Left ventricle myocardium superior (tissue), 1 donor: ENCODE results near the gene SERPINE1. TPM values are rescaled to one million over a fixed set of nuclear protein-coding genes. Genes with fewer than 3 reads are reported as not detected.

Experiments
- ATAC-seq: fragments of 200-7000 bp; cut with Tn5 transposase; one replicate; pipeline ENCODE4 v1.9.1; 2020; ENCODE audit warnings: mild to moderate bottlenecking, moderate library complexity
- DNase-seq: peaks from one replicate; pipeline ENCODE4 v3.0.0-alpha.2; 2020
- intact Hi-C: fragments of 100-400 bp; cut with micrococcal nuclease; formaldehyde crosslinking; loops from one replicate; pipeline ENCODE4 v1.11.0; 2022
- total RNA-seq: library from RNA; stranded (reverse); fragmentation: NEBNext Ultra II Directional; extraction: Animal tissue kit (Norgen Biotek cat#: 25700); gene quantifications from one replicate; pipeline ENCODE4 v1.2.1, GENCODE V29; 2021
- donor health status: DM: no; HTN: yes; CAD: no; lungs with severe emphysema.

The SERPINE1 gene
- total RNA-seq, 1 donor from 2014 or later: 1.3 TPM

DNA sequence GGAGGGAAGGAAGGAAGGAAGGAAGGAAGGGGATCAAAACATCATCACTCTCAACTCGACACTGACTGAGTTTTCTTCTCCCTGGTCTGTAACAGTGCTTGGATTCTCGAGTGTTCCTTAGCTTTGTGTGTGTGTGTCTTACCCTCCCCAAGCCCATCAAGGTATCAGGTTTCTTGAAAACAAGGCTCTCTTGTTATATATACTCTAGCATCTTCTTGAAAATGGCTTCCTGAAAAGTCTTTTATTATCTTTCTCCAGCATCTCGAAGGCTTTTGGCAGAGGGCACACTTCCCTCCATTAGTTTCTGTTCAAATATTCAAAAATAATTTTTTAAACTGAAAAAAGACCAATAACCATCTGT lies 13.4 kb downstream of the SERPINE1 start:
- ATAC-seq (no peak), DNase-seq (no peak)
- intact Hi-C loops: loop anchor here (10.0 kb wide), 2 partner anchors 56 to 144 kb away; partner anchors contain the start of gene TRIM56

DNA sequence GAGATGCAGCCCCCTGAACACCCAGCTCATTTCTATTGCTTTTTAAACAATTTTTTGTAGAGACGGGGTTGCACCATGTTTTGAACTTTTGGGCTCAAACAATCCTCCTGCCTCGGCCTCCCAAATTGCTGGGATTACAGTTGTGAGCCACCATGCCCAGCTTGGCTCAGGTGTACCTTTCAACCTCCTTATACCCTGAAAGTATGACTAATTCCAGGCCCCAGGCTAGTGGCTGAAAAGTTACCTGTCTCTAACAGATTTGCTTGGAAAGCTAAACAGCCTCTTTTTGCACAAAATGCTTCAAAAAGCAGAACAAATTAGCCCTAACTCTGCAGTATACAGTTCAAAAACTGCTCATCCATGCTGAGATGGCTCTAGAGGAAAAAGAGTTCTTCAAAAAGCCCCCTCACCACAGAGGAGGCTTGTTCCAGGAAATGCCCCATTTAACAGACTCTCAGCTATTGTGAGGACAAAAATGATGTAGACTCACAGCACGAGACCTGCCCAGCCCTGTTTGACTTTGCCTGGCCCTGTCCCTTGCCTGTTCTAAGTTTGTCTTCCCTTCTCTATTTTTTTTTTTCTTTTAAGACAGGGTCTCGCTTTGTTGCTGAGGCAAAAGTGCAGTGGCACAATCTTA lies 14.0 kb downstream of the SERPINE1 start:
- no peak for ATAC-seq
- no peak for DNase-seq
- intact Hi-C loops: loop anchor here (10.0 kb wide), 2 partner anchors 56 to 144 kb away; partner anchors contain the start of gene TRIM56

DNA sequence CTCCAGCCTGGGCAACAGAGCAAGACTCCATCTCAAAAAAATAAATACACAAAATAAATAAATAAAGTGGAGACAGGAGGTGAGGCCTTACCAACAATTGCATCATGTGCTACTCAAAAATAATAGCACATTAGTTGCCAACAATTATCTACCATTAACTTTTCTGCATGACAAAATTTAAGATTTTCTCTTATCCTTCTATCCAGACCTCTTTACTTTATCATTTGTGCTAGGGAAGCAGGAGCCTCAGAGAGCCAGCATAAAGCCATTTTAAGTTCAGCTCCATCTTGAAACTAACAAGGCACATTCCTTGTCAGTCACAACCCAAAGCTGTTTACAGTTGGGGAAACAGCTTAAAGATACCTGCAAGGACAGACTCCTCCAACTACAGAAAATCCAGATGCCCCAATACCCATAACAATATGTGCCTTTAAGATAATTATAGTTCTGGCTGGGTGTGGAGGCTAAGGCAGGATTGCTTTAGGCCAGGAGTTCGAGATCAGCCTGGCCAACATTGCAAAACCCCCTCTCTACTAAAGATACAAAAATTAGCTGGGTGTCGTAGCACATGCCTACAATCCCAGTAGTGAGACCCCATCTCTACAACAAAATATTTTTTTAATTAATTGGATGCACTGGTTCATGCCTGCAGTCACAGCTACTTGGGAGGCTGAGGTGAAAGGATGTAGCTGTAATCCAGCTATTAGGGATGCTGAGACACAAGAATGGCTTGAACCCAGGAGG lies 25.2 kb downstream of the SERPINE1 start:
- intact Hi-C loops: no loop called here
- ATAC-seq (no peak), DNase-seq (no peak)

DNA sequence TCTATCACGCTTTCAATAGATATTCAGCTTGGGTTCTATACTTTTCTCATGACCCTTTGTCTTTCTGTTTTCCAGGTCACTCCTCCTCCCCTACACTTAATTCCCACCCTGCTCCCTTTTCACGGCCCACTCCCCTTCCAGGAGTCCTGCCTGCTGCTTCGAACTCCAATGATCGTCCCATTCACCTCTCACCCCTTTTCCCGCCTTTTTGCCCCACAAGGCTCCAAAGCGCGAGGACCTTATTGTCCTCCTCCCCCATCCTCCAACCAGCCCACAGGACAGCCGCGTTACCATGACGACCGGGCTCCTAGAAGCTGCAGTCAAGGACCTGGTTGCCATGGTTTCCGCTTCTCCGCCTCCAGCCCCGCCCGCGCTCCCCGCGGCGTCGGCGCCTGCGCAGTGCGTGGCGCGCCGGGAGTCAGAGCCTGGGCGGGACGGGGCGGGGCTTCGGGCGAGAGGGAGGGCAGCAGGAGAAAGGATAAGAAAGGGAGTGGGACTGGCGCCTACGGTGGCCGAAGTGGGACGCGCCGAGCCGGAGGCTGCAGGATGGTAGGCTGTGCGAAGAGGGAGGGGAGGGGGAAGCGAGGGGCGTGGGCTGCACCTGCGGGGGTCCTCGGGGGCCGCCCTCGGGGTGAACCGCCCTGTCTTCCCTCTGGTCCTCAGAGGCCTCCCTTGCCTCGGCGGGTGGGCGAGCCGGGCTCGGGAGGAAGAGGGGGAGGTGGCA lies 27.2 kb downstream of the SERPINE1 start, which contains the start of gene AP1S1:
TSS of gene AP1S1 (plus strand) at position 508 of the 724 bp plus-strand sequence. CDS start at position 547, 39 bp downstream.
- DNase-seq (peak; percentile 95), ATAC-seq (peak; percentile 99)
- intact Hi-C loops: no loop called here

DNA sequence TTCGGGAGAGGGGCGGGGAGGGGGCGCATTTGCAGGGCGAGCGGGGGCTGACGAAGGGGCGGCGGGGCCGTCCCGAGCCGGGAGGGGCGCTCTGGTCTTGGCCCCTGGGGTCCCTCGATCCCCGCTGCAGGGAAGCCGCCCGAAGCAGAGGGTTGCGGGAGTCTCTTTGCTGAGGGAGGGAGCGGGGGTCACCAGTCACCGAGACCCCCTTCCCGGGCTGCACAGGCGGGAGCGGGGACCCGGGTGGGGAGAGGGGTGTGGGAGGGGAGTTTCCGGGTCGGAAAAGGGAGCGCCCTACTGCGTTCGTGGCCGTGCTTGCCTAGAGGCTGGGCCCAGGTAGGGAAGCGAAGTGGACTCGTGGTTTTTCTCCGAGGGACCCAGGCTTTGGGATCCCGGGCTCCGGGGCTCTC lies 27.8 kb downstream of the SERPINE1 start:
- no peak for DNase-seq
- intact Hi-C loops: no loop called here
- ATAC-seq: peak; percentile 50

DNA sequence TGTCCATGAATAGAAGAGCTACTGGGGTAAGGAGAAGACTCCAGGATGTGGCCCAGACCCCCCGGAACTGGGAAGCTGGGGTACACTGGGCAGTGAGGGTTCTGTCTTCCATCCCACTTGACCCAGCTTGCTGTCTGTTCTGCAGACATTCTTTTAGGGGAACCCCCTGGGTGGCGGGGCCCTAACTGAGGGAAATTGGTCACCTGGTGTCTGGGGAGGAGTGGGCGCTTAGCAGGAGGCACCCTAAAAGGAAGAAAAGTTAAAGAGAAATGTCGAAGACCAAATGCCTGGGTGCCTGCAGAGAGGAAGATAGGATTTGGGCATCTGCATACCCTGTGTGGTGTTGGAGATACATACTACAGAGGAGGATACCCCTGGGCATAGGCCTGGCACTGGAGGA lies 28.4 kb downstream of the SERPINE1 start:
- no peak for DNase-seq
- ATAC-seq: no peak
- intact Hi-C loops: no loop called here

DNA sequence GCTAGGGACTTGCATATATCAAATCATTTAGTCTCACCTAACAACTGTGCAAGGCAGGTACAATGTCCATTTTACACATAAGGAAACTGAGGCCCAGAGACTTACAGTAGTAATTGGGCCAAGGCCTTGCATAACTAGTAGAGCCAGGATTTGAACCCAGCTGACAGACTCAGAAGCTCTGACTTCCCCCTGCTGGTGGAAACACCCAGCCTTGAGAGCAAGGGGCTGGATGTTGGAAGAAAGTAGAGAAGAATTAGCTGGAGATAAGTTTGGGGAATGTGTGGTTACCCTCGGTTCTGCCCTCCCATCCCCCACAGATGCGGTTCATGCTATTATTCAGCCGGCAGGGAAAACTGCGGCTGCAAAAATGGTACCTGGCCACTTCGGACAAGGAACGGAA lies 29.4 kb downstream of the SERPINE1 start:
- intact Hi-C loops: no loop called here
- DNase-seq: no peak
- no peak for ATAC-seq

DNA sequence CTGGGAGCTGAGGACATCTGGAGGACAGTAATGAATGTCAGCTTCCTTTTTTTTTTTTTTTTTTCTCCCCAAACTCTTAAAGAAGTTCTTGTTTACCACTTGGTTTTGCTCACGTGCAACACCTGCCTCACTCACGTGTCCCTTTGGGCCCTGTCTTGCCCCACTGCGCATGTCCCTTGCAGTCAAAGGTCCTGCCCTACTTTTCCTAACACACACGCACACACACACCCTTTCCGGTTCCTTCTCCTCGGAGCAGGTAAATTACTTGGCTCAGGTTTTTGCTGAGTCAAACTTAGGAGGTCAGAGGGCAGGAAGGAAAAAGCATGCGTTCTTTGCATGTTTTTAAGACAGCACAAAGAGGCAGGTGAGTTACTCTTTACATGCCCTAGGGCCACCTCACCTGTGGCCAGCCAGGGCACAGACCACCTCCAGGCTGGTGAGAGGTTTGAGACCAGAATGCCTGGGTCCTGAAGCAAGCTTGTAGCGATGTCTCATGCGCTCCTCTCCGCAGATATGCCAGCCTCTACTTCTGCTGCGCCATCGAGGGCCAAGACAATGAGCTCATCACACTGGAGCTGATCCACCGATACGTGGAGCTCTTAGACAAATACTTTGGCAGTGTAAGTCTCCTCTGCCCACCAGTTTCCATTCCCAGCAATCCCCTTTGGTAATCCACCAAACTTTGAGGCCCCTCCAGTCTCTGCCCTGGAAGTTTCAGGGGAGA lies 30.1 kb downstream of the SERPINE1 start:
- intact Hi-C loops: no loop called here
- ATAC-seq: no peak
- DNase-seq: no peak

DNA sequence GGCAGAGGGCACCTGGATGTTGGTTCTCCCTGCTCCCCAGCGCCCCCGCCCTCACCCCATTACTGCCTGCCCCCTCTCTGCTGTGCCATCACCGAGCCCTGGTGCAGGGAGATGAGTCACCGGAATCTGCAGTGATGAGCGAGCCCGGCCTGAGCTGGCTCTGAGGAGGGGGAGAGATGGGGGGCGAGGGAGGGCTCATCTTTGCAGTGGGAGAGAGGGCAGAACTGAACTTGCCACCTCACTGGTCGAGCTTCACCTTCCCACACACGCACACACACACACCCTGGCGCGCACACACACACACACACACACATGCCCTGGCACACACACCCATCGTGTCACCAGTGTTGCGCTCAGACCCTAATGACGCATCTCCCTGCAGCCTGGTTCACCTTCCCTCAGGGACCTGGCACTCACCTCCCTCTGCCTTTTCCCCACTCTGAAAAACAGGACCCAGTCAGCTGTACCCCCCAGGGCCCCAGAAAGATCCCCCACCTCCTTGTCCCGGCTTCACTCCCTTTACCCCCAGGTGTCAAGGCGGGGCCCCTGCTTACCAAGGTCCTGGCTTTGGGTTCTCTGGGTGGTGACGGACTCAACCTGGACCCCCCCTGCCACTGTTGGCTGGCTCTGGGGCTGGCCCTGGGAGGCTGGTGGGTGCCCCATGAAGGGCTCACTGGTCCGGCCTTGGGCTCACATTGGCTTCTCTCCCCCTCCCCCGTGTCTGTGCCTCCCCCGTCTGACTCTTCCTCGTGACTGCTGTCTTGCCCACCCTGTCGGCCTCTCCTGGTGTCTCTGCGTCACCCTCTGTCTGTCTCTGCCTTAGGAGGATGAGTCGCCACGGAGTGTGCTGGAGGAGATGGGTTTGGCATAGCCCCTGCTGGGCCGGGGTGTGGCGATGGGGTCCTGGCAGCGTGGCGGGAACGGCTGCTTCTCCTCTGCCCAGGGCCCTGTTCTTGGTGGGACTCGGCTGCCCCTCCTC lies 33.1 kb downstream of the SERPINE1 start:
- intact Hi-C loops: no loop called here
- no peak for ATAC-seq
- no peak for DNase-seq

DNA sequence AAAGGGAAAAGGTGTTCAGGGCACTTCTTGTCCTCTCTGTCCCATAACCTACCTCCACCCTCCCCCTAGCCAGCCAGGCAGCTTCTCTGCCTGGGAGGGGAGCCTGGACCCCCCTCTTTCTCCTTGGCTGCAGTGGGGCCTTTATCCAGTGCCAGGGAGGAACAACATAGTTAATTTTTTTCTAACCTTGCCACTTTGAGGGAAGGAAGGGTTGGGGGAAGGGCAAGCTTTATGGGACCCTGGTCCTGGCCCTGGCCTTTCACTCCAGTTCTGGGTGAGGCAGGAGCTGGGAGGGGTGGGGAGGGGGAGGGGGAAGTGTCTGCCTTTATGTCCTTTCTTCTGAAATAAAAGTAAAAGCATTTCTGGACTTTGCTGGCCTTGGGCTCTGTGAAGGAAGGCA lies 34.0 kb downstream of the SERPINE1 start:
- ATAC-seq: no peak
- intact Hi-C loops: no loop called here
- no peak for DNase-seq

DNA sequence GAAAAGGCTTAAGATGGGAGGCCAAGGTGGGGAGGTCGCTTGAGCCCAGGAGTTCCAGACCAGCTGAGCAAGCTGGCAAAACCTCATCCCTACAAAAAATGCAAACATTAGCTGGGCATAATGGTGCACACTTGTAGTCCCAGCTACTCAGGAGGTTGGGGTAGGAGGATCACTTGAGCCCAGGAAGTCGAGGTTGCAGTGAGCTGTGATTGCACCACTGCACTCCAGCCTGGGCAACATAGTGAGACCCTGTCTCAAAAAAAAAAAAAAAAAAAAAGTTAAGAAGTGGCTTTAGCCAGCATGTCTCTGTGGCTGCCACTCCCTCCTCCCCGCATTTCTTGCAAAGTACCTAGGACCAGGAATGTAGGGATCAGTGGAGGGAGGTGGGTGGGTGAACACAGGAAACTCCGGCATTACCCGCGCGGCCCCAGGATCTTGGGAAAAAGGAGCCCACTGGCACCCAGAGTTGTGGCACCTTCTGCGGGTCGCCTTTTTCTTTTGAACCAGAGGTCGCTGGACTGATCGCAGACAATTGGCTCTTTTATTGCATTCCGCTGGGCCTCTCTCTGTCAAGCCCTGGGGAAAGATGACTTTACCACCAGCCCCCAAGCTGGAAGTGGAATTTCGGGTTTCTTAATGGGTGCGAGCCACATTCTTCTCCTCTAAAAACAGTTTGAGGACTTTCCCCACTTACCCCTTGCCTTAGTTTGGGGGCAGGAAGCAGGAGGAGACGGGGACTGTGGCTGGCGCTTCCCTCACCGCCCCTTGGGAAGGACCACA lies 35.0 kb downstream of the SERPINE1 start:
- intact Hi-C loops: no loop called here
- no peak for ATAC-seq
- DNase-seq: no peak

DNA sequence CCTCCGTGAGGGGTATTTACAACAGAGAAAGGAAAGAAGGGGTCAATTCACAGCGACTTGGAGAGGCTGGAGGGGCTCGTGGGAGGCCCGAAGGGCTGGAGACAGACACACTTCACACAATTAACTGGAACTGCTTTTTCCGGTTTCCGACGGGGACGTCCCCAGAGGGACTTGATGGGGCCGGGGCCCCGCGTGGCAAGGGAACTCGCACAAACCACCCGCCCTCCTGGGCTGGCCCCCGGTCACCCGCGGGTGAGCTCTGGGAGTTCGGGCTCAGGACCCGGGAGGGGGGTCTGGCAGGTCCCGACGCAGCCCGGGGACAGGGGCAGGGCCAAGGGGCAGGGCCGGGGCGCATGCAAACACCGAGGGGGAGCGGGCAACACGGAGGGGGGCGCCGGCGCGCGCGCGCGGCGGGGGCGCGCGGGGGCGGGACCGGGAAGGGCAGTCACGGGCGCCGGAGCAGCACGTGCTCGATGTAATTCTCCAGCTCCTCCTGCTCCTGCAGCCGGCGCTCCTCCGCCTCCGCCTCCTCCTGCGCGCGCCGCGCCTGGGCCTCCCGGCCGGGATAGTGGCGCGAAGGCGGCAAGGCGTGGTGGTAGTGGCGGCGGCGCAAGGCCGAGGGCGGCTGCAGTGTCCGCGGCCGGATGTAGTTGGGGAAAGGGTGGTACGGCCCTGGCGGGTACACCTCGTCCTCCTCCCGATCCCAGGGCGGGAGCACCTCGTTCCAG lies 35.8 kb downstream of the SERPINE1 start:
- intact Hi-C loops: no loop called here
- DNase-seq: peak; percentile 60

DNA sequence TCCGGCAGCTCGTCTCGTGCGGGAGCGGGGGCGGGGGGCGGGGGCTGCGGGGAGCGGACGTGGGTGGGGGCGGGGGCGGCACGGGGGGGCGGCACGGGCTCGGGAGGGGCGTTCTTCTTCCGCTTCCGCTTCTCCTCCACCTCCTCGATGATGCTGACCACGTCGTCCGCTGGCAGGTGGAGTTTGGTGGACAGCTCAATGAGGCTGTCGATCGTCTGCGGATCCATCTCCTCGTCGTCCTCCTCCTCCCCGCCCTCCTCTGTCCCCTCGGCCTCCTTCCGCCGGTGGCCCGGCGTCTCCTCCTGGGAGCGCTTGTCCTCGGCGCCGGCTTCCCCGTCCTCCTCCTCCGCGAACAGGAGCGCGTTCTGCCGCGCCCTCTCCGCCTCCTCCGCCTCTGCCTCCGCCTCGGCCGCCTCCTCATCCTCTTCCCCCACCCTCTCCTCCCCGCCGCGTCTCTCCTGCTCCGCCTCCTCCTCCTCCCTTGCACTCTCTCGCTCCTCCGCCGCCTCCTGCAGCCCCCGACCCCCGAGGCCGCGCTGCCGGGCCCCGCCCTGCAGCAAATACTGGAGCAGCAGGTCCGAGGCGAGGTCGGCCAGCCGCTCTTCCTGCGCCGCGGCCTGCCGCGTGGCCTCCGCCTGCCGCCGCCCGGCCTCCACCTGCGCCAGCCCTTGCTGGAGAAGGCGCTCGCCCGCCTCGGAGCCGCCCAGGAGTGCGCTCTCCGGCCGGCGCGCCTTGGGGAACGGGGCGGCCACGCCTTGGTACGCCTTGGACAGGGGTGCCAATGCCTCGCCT lies 36.6 kb downstream of the SERPINE1 start:
- intact Hi-C loops: no loop called here
- peak; percentile 39 for DNase-seq
- no peak for ATAC-seq

More for the DNA sequence above, 35.8 kb downstream of the SERPINE1 start:
- peak; percentile 28 for ATAC-seq

DNA sequence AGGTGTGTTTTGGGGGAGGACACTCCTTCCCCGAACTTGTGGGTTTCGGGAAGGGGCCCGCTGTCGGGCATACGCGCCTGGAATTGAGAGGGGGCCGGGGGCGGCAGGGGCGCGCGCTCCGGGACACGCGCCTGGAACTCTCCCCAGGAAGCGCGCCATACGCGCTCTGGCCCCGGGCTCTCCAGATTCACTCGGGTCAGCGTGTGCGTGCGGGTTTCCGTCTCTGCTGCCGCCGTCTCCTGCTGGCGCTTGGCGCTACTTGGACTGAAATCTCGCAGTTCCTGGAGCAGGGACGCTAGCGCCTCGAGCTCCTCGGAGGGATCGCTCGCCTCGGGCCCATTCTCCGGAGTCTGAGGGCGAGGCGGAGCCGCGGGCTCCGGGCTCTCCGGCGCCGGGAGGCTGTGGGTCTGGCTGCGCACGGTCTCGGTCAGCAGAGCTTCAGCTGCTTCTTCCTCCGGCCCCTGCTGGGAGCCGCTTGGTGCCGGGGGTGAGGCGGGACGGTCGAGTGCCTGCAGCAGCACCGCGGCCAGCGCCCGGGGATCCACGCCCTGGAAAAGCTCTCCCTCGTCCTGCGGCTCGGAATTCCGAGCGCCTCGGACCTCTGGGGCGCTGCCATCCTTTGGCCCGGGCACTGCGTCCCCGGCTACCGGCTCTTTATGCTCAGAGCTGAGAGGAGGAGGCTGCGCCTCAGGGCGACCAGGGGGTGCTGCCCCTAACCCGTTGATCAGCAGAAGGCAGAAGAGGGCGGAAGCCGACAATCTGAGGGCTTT lies 37.4 kb downstream of the SERPINE1 start:
- intact Hi-C loops: no loop called here
- ATAC-seq: peak; percentile 41
- peak; percentile 41 for DNase-seq
